Endodermal cell (in vitro differentiated cells): ENCODE data around the gene PLAGL1. TPM values are rescaled to one million over a fixed set of nuclear protein-coding genes. Genes with fewer than 3 reads are reported as not detected.
A peak's percentile ranks its signal among the peaks of the same experiment; 100 is the strongest.
"Not testable (repeated sequence)": the region's sequence is repeated elsewhere in the genome, so short reads cannot be mapped to it uniquely, and the experiment has no call there.

Experiments used
- DNase-seq: peaks from one replicate; pipeline ENCODE4 v3.0.0-alpha.2; 2017
- H3K27ac ChIP-seq: 2 replicates; pipeline ENCODE4 v1.5.1; 2013; ENCODE audit warnings: mild to moderate bottlenecking, low read depth, low read length, moderate library complexity
- H3K27me3 ChIP-seq: 2 replicates; pipeline ENCODE4 v1.6.1; 2013; ENCODE audit warnings: mild to moderate bottlenecking, low read length, moderate library complexity; ENCODE audit not compliant: insufficient read depth, control insufficient read depth, poor library complexity, severe bottlenecking
- H3K36me3 ChIP-seq: 2 replicates; pipeline ENCODE4 v1.7.0; 2013; ENCODE audit warnings: mild to moderate bottlenecking, low read length, moderate library complexity; ENCODE audit not compliant: control insufficient read depth, insufficient read depth
- H3K4me1 ChIP-seq: one replicate; pipeline ENCODE4 v1.7.0; 2013; ENCODE audit warnings: low read length; ENCODE audit not compliant: control insufficient read depth, insufficient read depth
- H3K4me3 ChIP-seq: 2 replicates; pipeline ENCODE4 v1.5.1; 2013; ENCODE audit warnings: mild to moderate bottlenecking, low read length, moderate library complexity
- H3K9ac ChIP-seq: 2 replicates; pipeline ENCODE4 v1.6.1; 2013; ENCODE audit warnings: mild to moderate bottlenecking, low read length, moderate library complexity; ENCODE audit not compliant: poor library complexity, severe bottlenecking; ENCODE audit errors: extremely low read depth
- H3K9me3 ChIP-seq: 2 replicates; pipeline ENCODE4 v1.6.1; 2013; ENCODE audit warnings: mild to moderate bottlenecking, low read length, moderate library complexity; ENCODE audit not compliant: control insufficient read depth
- H3K27ac Mint-ChIP-seq: 2 replicates; pipeline ENCODE4 v1.8.0; 2020; ENCODE audit warnings: mixed read lengths
- H3K27me3 Mint-ChIP-seq: 2 replicates; pipeline ENCODE4 v1.8.0; 2021; ENCODE audit warnings: mild to moderate bottlenecking, mixed read lengths; ENCODE audit not compliant: insufficient read depth
- H3K36me3 Mint-ChIP-seq: 2 replicates; pipeline ENCODE4 v1.8.0; 2020; ENCODE audit warnings: low read depth, mixed read lengths
- H3K4me1 Mint-ChIP-seq: 2 replicates; pipeline ENCODE4 v1.8.0; 2020; ENCODE audit warnings: mixed read lengths
- H3K4me3 Mint-ChIP-seq: 2 replicates; pipeline ENCODE4 v1.8.0; 2020; ENCODE audit warnings: mild to moderate bottlenecking, moderate library complexity, mixed read lengths
- H3K9me3 Mint-ChIP-seq: 2 replicates; pipeline ENCODE4 v1.8.0; 2020; ENCODE audit warnings: mild to moderate bottlenecking, mixed read lengths
- WGBS, 2 experiments: methylation state at CpG; one replicate each; pipeline versions ENCODE4 v1.1.5 to v1.1.7; 2013; ENCODE audit warnings: missing lambda C conversion rate in 2 of 2, mixed read lengths in 1 of 2; ENCODE audit not compliant: insufficient coverage in 1 of 2, insufficient read length in 1 of 2; 5-methylcytosine and 5-hydroxymethylcytosine counted together
- total RNA-seq, 2 donors: library from RNA; stranded (reverse); fragmentation: NEBNext Ultra II Directional in 1 of 2; extraction: Animal tissue kit (Norgen Biotek cat#: 25700) in 1 of 2; gene quantifications; 2 replicates in 1 of 2; 3 replicates in 1 of 2; pipeline ENCODE4 v1.2.1, GENCODE V29; 2021
- TF ChIP-seq, protein P1 (sequence below): fragments of 200-600 bp; sonication (generic); conservative IDR thresholded peaks from 2 replicates; pipeline ENCODE4 v1.5.0; 2021; ENCODE audit warnings: antibody characterized with exemption, mild to moderate bottlenecking

PLAGL1 gene
- total RNA-seq, 2 donors from 2014 or later = 1.4 to 1.6 TPM

DNA sequence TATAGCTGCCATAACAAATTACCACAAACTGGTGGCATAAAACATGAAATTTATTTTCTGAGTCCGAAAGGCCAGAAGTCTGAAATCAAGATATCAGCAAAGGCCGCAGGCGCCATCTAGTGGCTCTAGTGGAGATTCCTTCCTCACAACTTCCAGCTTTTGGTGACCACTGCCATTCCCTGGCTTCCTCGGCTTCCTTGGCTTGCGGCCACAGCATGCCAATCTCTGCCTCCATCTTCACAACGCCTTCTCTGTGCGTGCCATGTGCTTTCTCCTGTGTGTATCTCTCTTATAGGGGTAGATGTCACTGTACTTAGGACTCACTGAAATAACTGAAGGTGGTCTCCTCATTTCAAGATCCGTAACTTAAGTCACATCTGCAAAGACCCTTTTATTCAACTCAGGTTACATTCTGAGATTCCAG, 5.4 kb upstream of the PLAGL1 start:
- Histone ChIP-seq H3K27ac (no peak overlapping the region), H3K9ac (no peak overlapping the region), H3K27me3 (peaks cover 6% of the 10 kb centered on the region), H3K4me3 (peak overlapping the region; percentile 51), H3K9me3 (peaks cover 10% of the 10 kb centered on the region), H3K36me3 (no peaks in the 10 kb centered on the region), H3K4me1 (peaks cover 3% of the 10 kb centered on the region)
- DNase-seq = peak; percentile 92
- Mint-ChIP-seq H3K4me1 (peaks cover 9% of the 10 kb centered on the region), H3K27ac (no peak overlapping the region), H3K9me3 (peaks cover 18% of the 10 kb centered on the region), H3K36me3 (no peaks in the 10 kb centered on the region), H3K4me3 (no peak overlapping the region), H3K27me3 (peaks cover 53% of the 10 kb centered on the region)
- 27 to 35% methylated on average over 4 to 8 of the region's 8 CpGs for WGBS, 2 experiments
- TF ChIP-seq, protein P1, sequence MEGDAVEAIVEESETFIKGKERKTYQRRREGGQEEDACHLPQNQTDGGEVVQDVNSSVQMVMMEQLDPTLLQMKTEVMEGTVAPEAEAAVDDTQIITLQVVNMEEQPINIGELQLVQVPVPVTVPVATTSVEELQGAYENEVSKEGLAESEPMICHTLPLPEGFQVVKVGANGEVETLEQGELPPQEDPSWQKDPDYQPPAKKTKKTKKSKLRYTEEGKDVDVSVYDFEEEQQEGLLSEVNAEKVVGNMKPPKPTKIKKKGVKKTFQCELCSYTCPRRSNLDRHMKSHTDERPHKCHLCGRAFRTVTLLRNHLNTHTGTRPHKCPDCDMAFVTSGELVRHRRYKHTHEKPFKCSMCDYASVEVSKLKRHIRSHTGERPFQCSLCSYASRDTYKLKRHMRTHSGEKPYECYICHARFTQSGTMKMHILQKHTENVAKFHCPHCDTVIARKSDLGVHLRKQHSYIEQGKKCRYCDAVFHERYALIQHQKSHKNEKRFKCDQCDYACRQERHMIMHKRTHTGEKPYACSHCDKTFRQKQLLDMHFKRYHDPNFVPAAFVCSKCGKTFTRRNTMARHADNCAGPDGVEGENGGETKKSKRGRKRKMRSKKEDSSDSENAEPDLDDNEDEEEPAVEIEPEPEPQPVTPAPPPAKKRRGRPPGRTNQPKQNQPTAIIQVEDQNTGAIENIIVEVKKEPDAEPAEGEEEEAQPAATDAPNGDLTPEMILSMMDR = peak; percentile 96

DNA sequence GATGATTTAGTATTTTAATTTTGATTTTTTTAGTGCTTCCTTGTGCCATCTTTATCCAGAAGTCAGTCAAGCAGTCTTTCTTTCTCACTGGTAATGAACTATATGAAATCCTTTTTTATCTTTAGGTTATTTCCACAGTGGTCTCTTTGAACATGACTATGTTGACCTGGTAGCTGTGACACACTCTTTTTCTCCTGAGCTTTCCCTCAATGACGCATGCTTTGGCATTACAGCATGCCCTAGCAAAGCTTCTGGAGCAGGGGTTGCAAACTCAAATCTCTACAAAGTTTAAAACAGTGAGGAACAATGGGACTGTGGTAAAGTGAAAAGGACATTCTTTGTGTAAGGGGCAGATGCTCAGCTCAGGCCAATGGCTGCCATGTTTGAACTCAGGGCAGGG, 4.5 kb upstream of the PLAGL1 start:
- H3K27me3 Mint-ChIP-seq = peaks cover 56% of the 10 kb centered on the region
- peaks cover 19% of the 10 kb centered on the region for H3K9me3 Mint-ChIP-seq
- TF ChIP-seq, protein P1 = no peak
- H3K27ac Mint-ChIP-seq = no peak overlapping the region
- H3K4me3 ChIP-seq = no peak overlapping the region
- H3K36me3 Mint-ChIP-seq = no peaks in the 10 kb centered on the region
- no peak overlapping the region for H3K4me3 Mint-ChIP-seq
- H3K9me3 ChIP-seq = peaks cover 10% of the 10 kb centered on the region
- H3K27me3 ChIP-seq = peaks cover 8% of the 10 kb centered on the region
- DNase-seq = no peak
- H3K36me3 ChIP-seq = no peaks in the 10 kb centered on the region
- H3K4me1 ChIP-seq = peaks cover 3% of the 10 kb centered on the region
- H3K4me1 Mint-ChIP-seq = peaks cover 5% of the 10 kb centered on the region
- H3K9ac ChIP-seq = no peak overlapping the region
- 92 to 100% methylated on average over 1 of the region's 1 CpG for WGBS, 2 experiments
- no peak overlapping the region for H3K27ac ChIP-seq

DNA sequence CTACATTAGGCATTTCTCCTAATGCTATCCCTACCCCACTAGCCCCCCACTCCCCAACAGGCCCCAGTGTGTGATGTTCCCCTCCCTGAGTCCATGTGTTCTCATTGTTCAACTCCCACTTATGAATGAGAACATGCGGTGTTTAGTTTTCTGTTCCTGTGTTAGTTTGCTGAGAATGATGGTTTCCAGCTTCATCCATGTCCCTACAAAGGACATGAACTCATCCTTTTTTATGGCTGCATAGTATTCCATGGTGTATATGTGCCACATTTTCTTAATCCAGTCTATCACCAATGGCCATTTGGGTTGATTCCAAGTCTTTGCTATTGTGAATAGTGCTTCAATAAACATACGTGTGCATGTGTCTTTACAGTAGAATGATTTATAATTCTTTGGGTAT, 1.6 kb upstream of the PLAGL1 start:
- H3K9ac ChIP-seq, H3K4me1 Mint-ChIP-seq, H3K27ac ChIP-seq, H3K27ac Mint-ChIP-seq, H3K36me3 ChIP-seq, H3K4me1 ChIP-seq, H3K9me3 ChIP-seq, H3K36me3 Mint-ChIP-seq, H3K4me3 ChIP-seq, H3K4me3 Mint-ChIP-seq, DNase-seq: not testable (repeated sequence)
- Mint-ChIP-seq H3K9me3 (peaks cover 22% of the 10 kb centered on the region), H3K27me3 (peaks cover 75% of the 10 kb centered on the region)
- peaks cover 27% of the 10 kb centered on the region for H3K27me3 ChIP-seq
- 100% methylated on average over 1 of the region's 2 CpGs; no CpG with 5 or more reads in 1 of the 2 experiments for WGBS, 2 experiments

DNA sequence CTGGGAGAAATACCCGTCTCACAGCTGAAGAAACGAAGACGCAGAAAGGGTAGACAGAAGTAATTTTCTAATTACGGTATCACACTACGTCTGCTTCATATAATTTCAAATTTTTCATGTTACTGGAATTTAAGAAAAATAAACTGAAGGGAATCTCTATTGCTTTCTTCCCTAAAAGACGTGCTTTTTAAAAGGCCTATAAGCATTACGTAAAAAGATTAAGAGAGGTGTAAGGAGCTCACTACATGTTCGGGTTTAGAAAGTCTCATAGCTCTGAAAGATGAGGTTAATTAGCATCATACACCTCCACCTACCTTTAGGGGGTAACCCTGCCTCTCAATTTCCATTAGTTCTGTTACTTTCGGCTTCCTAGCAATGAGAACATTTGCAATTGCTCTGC, 787 bp upstream of the PLAGL1 start:
- DNase-seq = no peak
- Histone ChIP-seq H3K9ac (no peak overlapping the region), H3K27ac (no peak overlapping the region), H3K27me3 (peaks cover 27% of the 10 kb centered on the region), H3K36me3 (no peaks in the 10 kb centered on the region), H3K4me1 (no peaks in the 10 kb centered on the region), H3K9me3 (peaks cover 4% of the 10 kb centered on the region), H3K4me3 (peak overlapping the region; percentile 85)
- Mint-ChIP-seq H3K27ac (no peak overlapping the region), H3K4me3 (peak overlapping the region; percentile 45), H3K27me3 (peaks cover 74% of the 10 kb centered on the region), H3K4me1 (no peaks in the 10 kb centered on the region), H3K36me3 (no peaks in the 10 kb centered on the region), H3K9me3 (peaks cover 21% of the 10 kb centered on the region)
- 89 to 91% methylated on average over 5 to 9 of the region's 9 CpGs for WGBS, 2 experiments
- TF ChIP-seq, protein P1 = no peak
